Measurements from ENCODE around the gene RBM42.
"Not testable (repeated sequence)": the region's sequence is repeated elsewhere in the genome, so short reads cannot be mapped to it uniquely, and the experiment has no call there.

Gene RBM42

GRCh38 chr19:35595928-35596327 lies 32.9 kb upstream of the RBM42 start:
- Histone ChIP-seq H2AFZ (ENCODE audit: low read depth, low read length, severe bottlenecking) (no peak overlapping the region), H3K9me2 (replicated peaks; ENCODE audit: insufficient read depth, low read length) (no peaks in the 10 kb centered on the region), H3K27me3 (ENCODE audit: low read length) (no peaks in the 10 kb centered on the region), H3K9ac (ENCODE audit: low read length) (no peak overlapping the region), H3K36me3 (ENCODE audit: low read length) (no peaks in the 10 kb centered on the region), H3K79me2 (ENCODE audit: insufficient read depth, low read length) (no peaks in the 10 kb centered on the region), H3F3A (ENCODE audit: insufficient read depth) (no peaks in the 10 kb centered on the region), H3K4me2 (ENCODE audit: low read depth, low read length, poor library complexity, severe bottlenecking) (no peak overlapping the region), H3K27ac (ENCODE audit: low read depth, low read length) (no peak overlapping the region), H3K9me3 (ENCODE audit: insufficient read depth, low read length) (no peaks in the 10 kb centered on the region), H4K20me1 (ENCODE audit: low read depth, low read length) (no peaks in the 10 kb centered on the region), H3K4me3 (ENCODE audit: insufficient read depth, low read length, poor library complexity, severe bottlenecking) (no peak overlapping the region)
- TF ChIP-seq EZH2phosphoT487 (conservative IDR thresholded peaks at IDR 0.05; ENCODE audit: low read length), result no peak
- no peak for TF ChIP-seq CTCF (IDR thresholded peaks at IDR 0.05; ENCODE audit: insufficient read depth, low read length, poor library complexity, severe bottlenecking)

- Histone ChIP-seq H3K27me3 (ENCODE audit: low read length) (no peaks in the 10 kb centered on the region), H3K4me2 (ENCODE audit: low read depth, low read length, poor library complexity, severe bottlenecking) (no peak overlapping the region), H3K9ac (ENCODE audit: low read length) (no peak overlapping the region), H3K79me2 (ENCODE audit: insufficient read depth, low read length) (no peaks in the 10 kb centered on the region), H3K27ac (ENCODE audit: low read depth, low read length) (no peak overlapping the region), H2AFZ (ENCODE audit: low read depth, low read length, severe bottlenecking) (peak overlapping the region; percentile 47), H3K9me3 (ENCODE audit: insufficient read depth, low read length) (no peaks in the 10 kb centered on the region), H4K20me1 (ENCODE audit: low read depth, low read length) (no peaks in the 10 kb centered on the region), H3K36me3 (ENCODE audit: low read length) (no peaks in the 10 kb centered on the region), H3K9me2 (replicated peaks; ENCODE audit: insufficient read depth, low read length) (no peaks in the 10 kb centered on the region), H3F3A (ENCODE audit: insufficient read depth) (no peaks in the 10 kb centered on the region), H3K4me3 (ENCODE audit: insufficient read depth, low read length, poor library complexity, severe bottlenecking) (no peak overlapping the region)
- TF ChIP-seq EZH2phosphoT487 (conservative IDR thresholded peaks at IDR 0.05; ENCODE audit: low read length) (no peak), CTCF (IDR thresholded peaks at IDR 0.05; ENCODE audit: insufficient read depth, low read length, poor library complexity, severe bottlenecking) (no peak)
Measured at GRCh38 chr19:35596366-35596999, 32.4 kb upstream of the RBM42 start.

GRCh38 chr19:35601971-35602370 lies 26.9 kb upstream of the RBM42 start:
- Histone ChIP-seq H3K36me3 (ENCODE audit: low read length) (no peaks in the 10 kb centered on the region), H3K9me2 (replicated peaks; ENCODE audit: insufficient read depth, low read length) (no peaks in the 10 kb centered on the region), H3K27ac (ENCODE audit: low read depth, low read length) (no peak overlapping the region), H3K4me3 (ENCODE audit: insufficient read depth, low read length, poor library complexity, severe bottlenecking) (no peak overlapping the region), H3F3A (ENCODE audit: insufficient read depth) (no peaks in the 10 kb centered on the region), H3K9me3 (ENCODE audit: insufficient read depth, low read length) (no peaks in the 10 kb centered on the region), H2AFZ (ENCODE audit: low read depth, low read length, severe bottlenecking) (no peak overlapping the region), H4K20me1 (ENCODE audit: low read depth, low read length) (no peaks in the 10 kb centered on the region), H3K9ac (ENCODE audit: low read length) (no peak overlapping the region), H3K27me3 (ENCODE audit: low read length) (no peaks in the 10 kb centered on the region), H3K79me2 (ENCODE audit: insufficient read depth, low read length) (no peaks in the 10 kb centered on the region), H3K4me2 (ENCODE audit: low read depth, low read length, poor library complexity, severe bottlenecking) (no peak overlapping the region)
- TF ChIP-seq CTCF (IDR thresholded peaks at IDR 0.05; ENCODE audit: insufficient read depth, low read length, poor library complexity, severe bottlenecking) (no peak), EZH2phosphoT487 (conservative IDR thresholded peaks at IDR 0.05; ENCODE audit: low read length) (no peak)

- not testable (repeated sequence) for H3K27ac ChIP-seq (ENCODE audit: low read depth, low read length); H3K36me3 ChIP-seq (ENCODE audit: low read length); H2AFZ ChIP-seq (ENCODE audit: low read depth, low read length, severe bottlenecking); H3K27me3 ChIP-seq (ENCODE audit: low read length); H3K9me2 ChIP-seq (replicated peaks; ENCODE audit: insufficient read depth, low read length); H3K4me2 ChIP-seq (ENCODE audit: low read depth, low read length, poor library complexity, severe bottlenecking); H3F3A ChIP-seq (ENCODE audit: insufficient read depth); H3K4me3 ChIP-seq (ENCODE audit: insufficient read depth, low read length, poor library complexity, severe bottlenecking); H4K20me1 ChIP-seq (ENCODE audit: low read depth, low read length); H3K79me2 ChIP-seq (ENCODE audit: insufficient read depth, low read length); H3K9me3 ChIP-seq (ENCODE audit: insufficient read depth, low read length); H3K9ac ChIP-seq (ENCODE audit: low read length)
Measured at GRCh38 chr19:35604436-35604835, 24.4 kb upstream of the RBM42 start.

GRCh38 chr19:35607170-35607569 lies 21.7 kb upstream of the RBM42 start:
- H3K27me3 ChIP-seq (ENCODE audit: low read length); H3K9me2 ChIP-seq (replicated peaks; ENCODE audit: insufficient read depth, low read length); H3K79me2 ChIP-seq (ENCODE audit: insufficient read depth, low read length); H3K9ac ChIP-seq (ENCODE audit: low read length); H3F3A ChIP-seq (ENCODE audit: insufficient read depth); H3K4me2 ChIP-seq (ENCODE audit: low read depth, low read length, poor library complexity, severe bottlenecking); H3K9me3 ChIP-seq (ENCODE audit: insufficient read depth, low read length); H3K36me3 ChIP-seq (ENCODE audit: low read length); H3K27ac ChIP-seq (ENCODE audit: low read depth, low read length); H3K4me3 ChIP-seq (ENCODE audit: insufficient read depth, low read length, poor library complexity, severe bottlenecking); H2AFZ ChIP-seq (ENCODE audit: low read depth, low read length, severe bottlenecking); H4K20me1 ChIP-seq (ENCODE audit: low read depth, low read length): not testable (repeated sequence)

All from SU-DHL-6 (cell line).